Duodenal mucosa (tissue), 2 donors: ENCODE data around the gene DAB1.
"Not testable (repeated sequence)": the region's sequence is repeated elsewhere in the genome, so short reads cannot be mapped to it uniquely, and the experiment has no call there.

Experiments used
- H3K27ac ChIP-seq: one replicate; pipeline ENCODE4 v1.7.0; 2013; ENCODE audit warnings: low read depth, low read length
- H3K27me3 ChIP-seq, 2 donors: one replicate each; pipeline ENCODE4 v1.7.0; 2013; ENCODE audit warnings: low read length in 2 of 2, control low read depth in 1 of 2; ENCODE audit not compliant: insufficient read depth in 2 of 2, control insufficient read depth in 1 of 2
- H3K36me3 ChIP-seq, 2 donors: one replicate each; pipeline ENCODE4 v1.7.0; 2013; ENCODE audit warnings: low read length in 2 of 2, control low read depth in 1 of 2; ENCODE audit not compliant: insufficient read depth in 2 of 2, control insufficient read depth in 1 of 2
- H3K4me1 ChIP-seq, 2 donors: one replicate each; pipeline ENCODE4 v1.7.0; 2013; ENCODE audit warnings: low read length in 2 of 2, control low read depth in 1 of 2; ENCODE audit not compliant: insufficient read depth in 2 of 2, control insufficient read depth in 1 of 2
- H3K4me3 ChIP-seq, 2 donors: one replicate each; pipeline ENCODE4 v1.7.0; 2013; ENCODE audit warnings: low read length in 2 of 2, low read depth in 1 of 2
- H3K9ac ChIP-seq, 2 donors: one replicate each; pipeline ENCODE4 v1.7.0; 2013; ENCODE audit warnings: low read length in 2 of 2, low read depth in 1 of 2
- H3K9me3 ChIP-seq, 2 donors: one replicate each; pipeline ENCODE4 v1.7.0; 2013; ENCODE audit warnings: low read length in 2 of 2, control low read depth in 1 of 2; ENCODE audit not compliant: control insufficient read depth in 1 of 2

DAB1 gene

DNA sequence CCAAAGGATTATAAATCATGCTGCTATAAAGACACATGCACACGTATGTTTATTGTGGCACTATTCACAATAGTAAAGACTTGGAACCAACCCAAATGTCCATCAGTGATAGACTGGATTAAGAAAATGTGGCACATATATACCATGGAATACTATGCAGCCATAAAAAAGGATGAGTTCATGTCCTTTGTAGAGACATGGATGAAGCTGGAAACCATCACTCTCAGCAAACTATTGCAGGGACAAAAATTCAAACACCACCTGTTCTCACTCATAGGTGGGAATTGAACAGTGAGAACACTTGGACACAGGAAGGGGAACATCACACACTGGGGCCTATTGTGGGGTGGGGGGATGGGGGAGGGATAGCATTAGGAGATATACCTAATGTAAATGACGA, 203.0 kb downstream of the DAB1 start:
- not testable (repeated sequence) for H3K27me3 ChIP-seq, H3K36me3 ChIP-seq, H3K27ac ChIP-seq, H3K4me3 ChIP-seq, H3K4me1 ChIP-seq, H3K9me3 ChIP-seq, H3K9ac ChIP-seq

GRCh38 chr1:57218487-57219079, 205.3 kb downstream of the DAB1 start:
- Histone ChIP-seq H3K4me1 (no peaks in the 10 kb centered on the region), H3K27me3 (no peaks in the 10 kb centered on the region), H3K9me3 (no peaks in the 10 kb centered on the region), H3K27ac (no peak overlapping the region), H3K4me3 (no peak overlapping the region), H3K9ac (no peak overlapping the region), H3K36me3 (no peaks in the 10 kb centered on the region)

- Histone ChIP-seq H3K9me3 (no peaks in the 10 kb centered on the region), H3K4me3 (no peak overlapping the region), H3K36me3 (no peaks in the 10 kb centered on the region), H3K27me3 (no peaks in the 10 kb centered on the region), H3K9ac (no peak overlapping the region), H3K27ac (no peak overlapping the region), H3K4me1 (no peaks in the 10 kb centered on the region)
Measured at GRCh38 chr1:57217905-57218304, 206.0 kb downstream of the DAB1 start.

DNA sequence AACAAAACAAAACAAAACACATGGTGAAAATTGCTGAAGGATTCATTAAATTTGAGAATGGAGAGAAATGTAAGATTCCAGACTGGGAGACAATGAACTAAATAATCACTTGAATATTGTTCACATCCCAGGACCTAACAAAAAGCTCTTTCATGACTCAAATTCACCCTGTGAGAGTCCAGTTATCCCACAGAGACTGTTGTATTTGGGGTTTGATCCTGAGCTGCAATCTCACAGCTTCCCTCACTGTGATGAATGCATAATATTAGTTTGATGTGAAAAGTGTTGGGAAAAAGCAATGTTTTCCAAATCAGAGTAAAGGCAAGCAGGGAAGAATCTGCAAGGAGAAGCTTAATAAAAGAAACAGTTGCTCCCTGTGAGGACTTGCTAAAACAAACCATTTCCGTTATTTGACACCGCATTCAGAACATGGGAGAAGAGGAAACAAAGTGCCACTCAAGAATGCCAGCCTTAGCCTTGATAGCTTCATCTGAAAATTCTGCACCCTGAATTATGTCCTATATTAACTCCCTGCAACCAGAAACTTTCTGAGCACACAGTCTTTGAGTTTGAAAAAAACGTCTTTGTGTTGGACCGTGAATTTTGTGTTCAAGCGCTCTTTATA, 208.8 kb downstream of the DAB1 start:
- H3K4me1 ChIP-seq, result no peaks in the 10 kb centered on the region

DNA sequence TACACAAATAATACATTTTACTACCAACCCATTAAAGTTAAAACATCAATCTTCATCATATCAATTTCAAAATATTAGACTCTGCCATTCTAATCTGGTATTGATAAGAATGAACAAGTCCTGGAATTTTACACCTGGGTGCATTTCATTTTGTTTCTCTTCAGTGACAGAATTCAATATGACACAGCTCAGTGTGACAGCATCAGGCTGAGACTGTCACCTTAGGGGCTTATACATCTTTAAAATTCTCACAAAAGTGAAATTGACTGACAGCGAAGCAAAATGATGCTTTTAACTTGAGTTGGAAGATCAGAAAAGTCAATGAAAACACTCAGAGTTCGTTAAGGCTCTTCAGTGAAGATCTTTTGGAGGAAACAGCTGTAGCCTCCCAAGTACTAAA, 213.0 kb downstream of the DAB1 start:
- Histone ChIP-seq H3K4me1 (no peaks in the 10 kb centered on the region), H3K27ac (no peak overlapping the region), H3K4me3 (no peak overlapping the region), H3K9ac (no peak overlapping the region), H3K36me3 (no peaks in the 10 kb centered on the region), H3K27me3 (no peaks in the 10 kb centered on the region), H3K9me3 (no peaks in the 10 kb centered on the region)

More for the DNA sequence above, 208.8 kb downstream of the DAB1 start:
- no peaks in the 10 kb centered on the region for H3K9me3 ChIP-seq
- H3K27me3 ChIP-seq, result no peaks in the 10 kb centered on the region
- no peaks in the 10 kb centered on the region for H3K36me3 ChIP-seq
- H3K9ac ChIP-seq, result no peak overlapping the region
- H3K4me3 ChIP-seq, result no peak overlapping the region
- no peak overlapping the region for H3K27ac ChIP-seq

DNA sequence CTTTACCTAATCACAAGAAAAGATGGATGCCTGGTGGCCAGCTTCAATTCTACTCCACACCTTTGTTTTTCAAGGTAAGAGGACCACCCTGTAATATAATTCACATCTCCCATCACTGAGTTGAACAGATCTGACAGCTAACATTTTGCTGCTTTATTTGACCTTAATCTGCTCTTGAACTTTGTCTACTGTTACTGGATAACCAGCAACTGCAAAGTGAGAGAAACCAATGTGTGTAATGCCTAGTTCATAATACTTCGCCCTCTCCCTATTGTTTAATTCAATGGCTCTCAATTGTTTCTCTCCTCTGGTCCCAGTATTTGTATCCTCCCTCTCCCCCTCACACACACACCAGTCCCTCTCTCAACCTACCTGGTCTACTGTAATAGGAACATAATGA, 214.4 kb downstream of the DAB1 start:
- Histone ChIP-seq H3K36me3 (no peaks in the 10 kb centered on the region), H3K9ac (no peak overlapping the region), H3K4me1 (no peaks in the 10 kb centered on the region), H3K4me3 (no peak overlapping the region), H3K9me3 (no peaks in the 10 kb centered on the region), H3K27me3 (no peaks in the 10 kb centered on the region), H3K27ac (no peak overlapping the region)

GRCh38 chr1:57208741-57209302, 215.0 kb downstream of the DAB1 start:
- H3K36me3 ChIP-seq, result no peaks in the 10 kb centered on the region
- no peaks in the 10 kb centered on the region for H3K4me1 ChIP-seq
- no peaks in the 10 kb centered on the region for H3K27me3 ChIP-seq
- H3K9ac ChIP-seq, result no peak overlapping the region
- no peak overlapping the region for H3K4me3 ChIP-seq
- no peak overlapping the region for H3K27ac ChIP-seq
- no peaks in the 10 kb centered on the region for H3K9me3 ChIP-seq

DNA sequence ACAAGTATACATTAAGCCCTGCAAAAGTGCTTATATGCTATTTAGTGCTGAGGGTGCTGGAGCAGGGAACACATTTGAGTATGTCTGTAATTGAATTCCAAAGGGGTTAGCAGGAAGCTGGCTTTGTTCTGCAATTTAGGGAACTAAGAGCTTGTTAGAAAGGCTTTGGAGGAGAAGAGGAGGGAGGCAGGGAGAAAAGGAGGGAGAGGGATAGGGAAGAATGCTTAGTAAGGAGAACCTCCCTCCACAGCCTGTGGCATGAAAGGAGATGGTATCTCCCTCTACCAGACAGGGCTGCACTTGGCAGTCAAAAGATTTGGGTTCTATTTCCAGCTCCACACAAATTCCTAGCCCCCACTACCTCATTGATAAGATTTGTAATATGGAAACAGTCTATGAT, 217.8 kb downstream of the DAB1 start:
- no peak overlapping the region for H3K4me3 ChIP-seq
- H3K27ac ChIP-seq, result no peak overlapping the region
- H3K9ac ChIP-seq, result no peak overlapping the region
- no peaks in the 10 kb centered on the region for H3K27me3 ChIP-seq
- no peaks in the 10 kb centered on the region for H3K9me3 ChIP-seq
- no peaks in the 10 kb centered on the region for H3K36me3 ChIP-seq
- no peaks in the 10 kb centered on the region for H3K4me1 ChIP-seq

DNA sequence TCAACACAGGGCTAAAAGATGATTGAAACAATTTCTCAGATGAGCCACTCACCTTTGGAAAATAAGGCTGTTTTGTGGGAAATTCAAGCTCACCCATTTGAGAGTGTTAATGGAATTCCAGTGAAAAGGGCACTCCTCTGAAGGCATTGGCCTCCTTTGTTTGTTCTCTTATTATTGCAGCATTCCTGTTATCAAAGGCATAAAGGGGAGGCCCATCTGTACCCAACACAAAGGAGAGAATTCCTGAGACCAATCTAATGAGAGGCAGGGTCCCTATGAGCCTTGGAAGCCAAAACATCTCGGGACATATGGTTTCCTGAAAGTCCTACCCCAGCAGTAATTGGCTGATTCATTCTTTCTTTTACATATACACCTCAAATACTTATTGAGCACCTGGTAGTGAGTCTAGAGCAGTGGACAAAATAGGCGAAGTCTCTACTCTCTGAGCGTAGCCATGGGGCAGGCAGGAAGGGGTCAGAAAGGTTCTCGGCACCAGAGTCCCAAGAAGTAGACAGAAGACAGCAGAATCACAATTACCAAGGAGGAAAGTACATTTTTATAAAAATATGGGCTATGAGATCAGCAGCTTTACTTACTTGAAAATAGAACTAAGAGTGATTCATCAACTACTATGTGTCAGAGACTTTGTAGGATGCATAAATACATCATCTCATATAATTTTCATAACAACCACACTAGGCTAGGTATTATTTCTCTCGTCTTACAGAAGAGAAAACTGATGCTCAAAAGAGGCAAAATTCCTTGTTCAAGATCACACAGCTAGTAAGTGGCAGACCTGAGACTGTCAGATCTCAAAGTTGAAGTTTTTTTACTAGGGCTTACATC, 218.7 kb downstream of the DAB1 start:
- H3K9ac ChIP-seq, result no peak overlapping the region
- H3K4me3 ChIP-seq, result no peak overlapping the region
- no peak overlapping the region for H3K27ac ChIP-seq
- H3K9me3 ChIP-seq, result no peaks in the 10 kb centered on the region
- H3K36me3 ChIP-seq, result no peaks in the 10 kb centered on the region
- H3K27me3 ChIP-seq, result no peaks in the 10 kb centered on the region
- no peaks in the 10 kb centered on the region for H3K4me1 ChIP-seq

DNA sequence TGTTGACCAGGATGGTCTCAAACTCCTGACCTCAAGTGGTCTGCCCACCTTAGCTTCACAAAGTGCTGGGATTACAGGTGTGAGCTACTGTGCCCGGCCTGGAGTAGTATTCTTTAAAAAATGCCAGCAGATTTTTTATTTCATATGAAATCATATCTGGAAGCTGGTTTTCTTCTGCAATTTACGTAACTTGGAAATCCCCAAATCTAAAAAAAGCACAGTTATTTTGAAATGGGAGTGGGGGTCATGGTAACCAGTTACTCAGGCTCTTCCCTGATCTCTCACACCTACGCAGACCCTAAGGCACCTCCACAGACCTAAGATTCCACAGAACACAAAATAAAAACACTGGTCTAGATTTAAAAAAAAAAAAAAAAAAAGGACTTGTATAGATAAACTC, 219.8 kb downstream of the DAB1 start:
- Histone ChIP-seq H3K9me3 (no peaks in the 10 kb centered on the region), H3K4me3 (no peak overlapping the region), H3K27ac (no peak overlapping the region), H3K36me3 (no peaks in the 10 kb centered on the region), H3K4me1 (no peaks in the 10 kb centered on the region), H3K27me3 (no peaks in the 10 kb centered on the region), H3K9ac (no peak overlapping the region)
